Measurements from ENCODE around the gene UBAC1.

DNA sequence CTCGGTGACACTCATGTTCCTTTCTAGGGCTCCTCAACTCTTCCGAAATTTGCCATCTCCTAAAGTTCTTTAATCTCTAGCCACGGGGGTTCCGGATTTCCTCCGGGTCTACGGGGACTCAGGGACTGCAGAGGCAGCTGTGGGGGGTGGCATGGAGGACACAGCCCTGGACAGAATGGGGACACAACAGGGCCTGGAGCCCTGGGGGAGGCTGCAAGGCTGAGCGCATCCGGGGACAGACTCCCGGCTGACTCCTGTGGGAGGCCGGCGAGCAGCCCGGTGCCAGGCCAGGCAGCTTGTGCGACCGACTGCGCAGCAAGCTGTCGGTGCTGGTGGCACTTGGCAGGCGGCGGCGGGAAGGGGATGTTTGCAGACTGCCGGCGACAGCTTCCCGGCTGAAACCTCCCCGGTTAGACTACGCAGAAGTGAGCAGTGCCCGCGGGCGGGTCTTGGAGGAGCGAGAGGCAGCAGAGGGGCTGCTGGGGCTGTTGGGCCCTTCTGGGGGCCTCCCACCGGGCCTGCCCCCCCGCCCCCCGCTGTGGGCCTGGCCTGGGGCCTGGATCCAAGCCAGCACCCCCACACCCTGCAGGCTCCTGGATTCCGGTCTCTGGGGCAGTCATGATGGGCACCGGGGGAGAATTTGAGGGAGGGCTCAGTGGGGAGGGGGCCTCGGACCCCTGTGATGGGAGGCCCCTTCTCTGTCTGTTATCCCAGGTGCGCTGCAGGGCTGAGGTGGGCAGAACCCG lies 28.7 kb upstream of the UBAC1 start:
- TF ChIP-seq POLR2A (IDR thresholded peaks at IDR 0.05; ENCODE audit: low read depth, low read length): no peak
- no peak for TF ChIP-seq POLR2AphosphoS5 (IDR thresholded peaks at IDR 0.05; ENCODE audit: low read depth, low read length)
- TF ChIP-seq TAF1 (IDR thresholded peaks at IDR 0.05; ENCODE audit: borderline replicate concordance, low read depth, low read length): no peak

All from GM12892 (cell line).